ENCODE results near the gene SLAMF1.
"Not testable (repeated sequence)": the region's sequence is repeated elsewhere in the genome, so short reads cannot be mapped to it uniquely, and the experiment has no call there.

SLAMF1 gene

DNA sequence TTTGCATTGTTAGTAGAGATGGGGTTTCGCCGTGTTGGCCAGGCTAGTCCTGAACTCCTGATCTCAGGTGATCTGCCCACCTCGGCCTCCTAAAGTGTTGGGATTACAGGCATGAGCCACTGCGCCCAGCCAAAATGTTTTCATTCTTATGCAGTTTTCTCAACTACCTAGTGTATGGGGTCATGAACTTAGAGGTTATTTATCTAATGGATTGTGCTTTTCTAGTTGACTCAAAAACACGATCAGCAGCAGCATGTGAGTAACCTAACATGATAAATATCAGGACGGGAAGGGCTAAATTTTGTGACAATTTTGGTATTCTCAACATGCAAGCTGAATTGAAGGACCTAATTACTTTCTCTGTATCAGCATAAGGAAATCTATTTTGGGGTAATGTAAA, 58.4 kb downstream of the SLAMF1 start:
- DNase-seq, result no peak

GRCh38 chr1:160584784-160585183, 62.1 kb downstream of the SLAMF1 start:
- no peak for DNase-seq

- DNase-seq, result not testable (repeated sequence)
Observed at GRCh38 chr1:160582976-160583375, 63.9 kb downstream of the SLAMF1 start.

DNA sequence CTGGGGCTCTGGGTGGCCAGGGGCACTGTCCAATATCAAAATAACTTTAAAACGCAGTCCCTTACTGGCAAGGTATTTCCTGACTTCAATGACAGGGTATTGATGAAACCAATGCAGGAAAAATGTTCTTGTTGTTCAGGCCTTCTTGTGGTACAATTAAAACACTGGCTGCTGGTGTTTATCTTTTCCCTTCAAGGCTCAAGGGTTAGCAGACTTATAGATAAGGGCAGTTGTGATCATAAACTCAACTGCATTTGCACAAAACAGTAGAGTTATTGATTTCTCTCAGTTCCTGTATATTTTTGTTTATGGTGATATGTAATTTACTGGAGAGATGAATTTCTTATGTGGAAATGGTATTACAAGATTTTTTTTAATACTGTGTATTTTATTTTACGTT, 64.9 kb downstream of the SLAMF1 start:
- no peak for DNase-seq

DNA sequence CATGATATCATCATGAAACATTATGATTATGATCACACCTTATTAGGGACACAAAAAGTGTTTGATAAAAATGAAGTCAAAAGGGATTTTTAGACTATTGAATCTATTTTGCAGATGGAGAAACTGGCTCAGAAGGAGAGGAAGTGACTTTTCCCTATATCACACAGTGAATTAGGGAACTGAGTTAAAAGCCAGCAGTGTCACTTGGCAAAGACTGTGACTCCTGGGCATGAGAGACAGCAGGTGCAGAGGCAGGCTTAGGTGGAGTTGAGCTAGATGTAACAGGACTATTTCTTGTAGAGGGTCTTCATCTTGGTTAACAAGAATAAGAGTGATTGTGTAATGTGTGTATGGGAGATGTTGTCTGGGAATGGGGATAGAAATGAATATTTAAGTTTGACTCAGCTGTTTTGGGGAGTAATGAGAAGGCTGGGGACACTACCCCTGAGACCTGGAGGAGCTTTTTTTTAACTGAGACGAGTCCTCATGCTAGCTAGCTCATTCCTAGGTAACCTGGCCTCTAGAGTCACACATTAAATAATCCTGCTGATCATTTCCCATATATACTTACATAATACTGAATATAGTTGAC, 66.5 kb downstream of the SLAMF1 start:
- DNase-seq, result no peak

- DNase-seq, result no peak
Observed at GRCh38 chr1:160579216-160579701, 67.6 kb downstream of the SLAMF1 start, which contains the start of gene CD84. CD84 (minus strand) TSS chr1:160579496; CDS start chr1:160579437, 59 bp downstream.

- no peak for DNase-seq
Observed at GRCh38 chr1:160578525-160579191, 68.2 kb downstream of the SLAMF1 start.

DNA sequence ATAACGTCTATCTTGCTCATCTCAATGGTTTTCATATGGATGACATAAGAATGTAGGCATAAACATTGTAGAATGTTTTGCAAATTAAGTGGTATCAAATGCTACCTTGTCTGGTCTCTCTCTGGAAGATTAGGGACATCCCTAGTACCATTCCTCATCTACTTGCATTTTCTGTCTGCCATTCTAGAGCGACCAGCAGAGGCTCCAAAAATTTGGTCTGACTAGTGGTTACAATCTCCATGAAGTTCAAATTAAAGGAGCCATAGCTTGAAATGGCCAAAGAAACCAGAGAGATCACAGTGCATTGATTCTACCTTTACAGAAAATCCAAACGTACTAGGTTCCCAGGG, 68.7 kb downstream of the SLAMF1 start:
- no peak for DNase-seq

DNA sequence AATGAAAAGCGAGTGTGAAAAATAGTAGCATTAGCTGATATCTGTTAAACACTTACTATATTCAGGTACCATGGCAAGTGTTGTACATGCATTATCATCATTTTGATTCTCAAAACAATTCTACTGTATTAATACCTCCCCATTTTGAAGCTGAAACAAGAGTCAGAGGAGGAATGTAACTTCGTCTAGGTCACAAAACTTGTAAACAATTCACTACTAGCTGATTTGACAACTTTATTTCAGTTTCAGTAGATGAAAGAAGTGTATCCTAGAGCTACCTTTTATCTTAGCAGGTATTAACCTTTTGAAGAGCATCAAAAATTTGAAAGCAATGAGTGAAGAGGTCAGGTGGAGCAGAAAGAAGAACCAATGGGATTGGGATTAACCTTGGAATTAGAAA, 69.2 kb downstream of the SLAMF1 start:
- no peak for DNase-seq

DNA sequence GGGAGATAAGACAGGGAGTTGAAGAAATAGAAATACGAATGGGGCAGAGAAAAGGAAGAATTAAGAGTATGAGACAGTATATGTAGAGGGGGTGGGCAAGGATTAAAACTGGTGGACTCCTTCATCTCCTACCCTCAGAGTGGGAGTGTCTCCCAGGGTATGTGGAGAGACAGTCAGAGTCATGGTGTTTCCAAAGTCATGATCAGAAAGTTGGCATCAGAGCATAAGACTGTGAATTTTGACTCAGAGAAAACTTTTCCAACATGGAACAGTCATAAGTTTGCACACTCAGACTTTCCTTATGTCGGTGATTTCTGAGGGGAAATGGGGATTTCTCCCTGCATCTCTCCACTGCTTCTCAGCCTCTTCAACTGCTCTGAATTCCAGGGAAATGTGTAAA, 70.0 kb downstream of the SLAMF1 start:
- no peak for DNase-seq

- DNase-seq, result no peak
Observed at GRCh38 chr1:160576390-160576789, 70.5 kb downstream of the SLAMF1 start.

GRCh38 chr1:160575112-160575664, 71.7 kb downstream of the SLAMF1 start:
- DNase-seq, result no peak

- no peak for DNase-seq
Observed at GRCh38 chr1:160570840-160571239, 76.0 kb downstream of the SLAMF1 start.

GRCh38 chr1:160569806-160570205, 77.0 kb downstream of the SLAMF1 start:
- no peak for DNase-seq

DNA sequence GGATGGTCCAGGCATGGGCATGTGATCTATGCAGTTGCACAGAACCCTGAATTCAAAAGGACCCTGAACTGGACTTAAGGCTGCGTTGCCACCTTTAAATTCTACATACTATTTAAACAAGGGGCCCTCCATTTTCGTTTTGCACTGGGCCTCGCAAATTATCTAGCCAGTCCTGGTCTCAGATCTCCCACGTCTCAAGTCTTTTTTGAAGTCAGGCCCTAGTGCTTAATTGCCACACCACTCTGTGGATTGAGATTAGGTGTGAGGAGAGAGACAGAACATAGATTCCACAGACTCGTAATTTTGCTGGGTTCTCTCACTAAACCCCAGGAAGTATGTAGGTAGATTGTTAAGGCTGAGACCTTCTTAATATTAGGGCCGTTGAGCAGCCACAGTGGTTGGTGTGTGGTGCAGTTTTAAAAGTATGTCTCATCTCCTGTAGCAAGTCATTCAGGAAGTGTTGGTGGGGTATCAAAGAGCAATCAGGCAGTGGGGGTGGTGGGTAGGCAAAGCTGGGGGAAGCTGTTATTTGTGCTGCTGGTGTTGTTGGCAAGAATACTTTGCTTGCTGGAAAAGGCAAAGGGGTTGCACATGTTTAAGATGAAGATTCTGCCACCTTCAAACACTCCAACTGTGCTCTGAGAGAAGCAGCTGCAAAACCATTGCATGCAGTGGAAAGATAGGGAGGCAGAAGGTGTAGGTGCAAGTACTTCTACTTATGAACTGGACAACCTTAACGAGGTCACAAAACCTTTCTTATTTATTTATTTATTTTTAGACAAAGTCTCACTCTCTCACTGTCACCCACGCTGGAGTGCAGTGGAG, 78.8 kb downstream of the SLAMF1 start:
- no peak for DNase-seq

DNA sequence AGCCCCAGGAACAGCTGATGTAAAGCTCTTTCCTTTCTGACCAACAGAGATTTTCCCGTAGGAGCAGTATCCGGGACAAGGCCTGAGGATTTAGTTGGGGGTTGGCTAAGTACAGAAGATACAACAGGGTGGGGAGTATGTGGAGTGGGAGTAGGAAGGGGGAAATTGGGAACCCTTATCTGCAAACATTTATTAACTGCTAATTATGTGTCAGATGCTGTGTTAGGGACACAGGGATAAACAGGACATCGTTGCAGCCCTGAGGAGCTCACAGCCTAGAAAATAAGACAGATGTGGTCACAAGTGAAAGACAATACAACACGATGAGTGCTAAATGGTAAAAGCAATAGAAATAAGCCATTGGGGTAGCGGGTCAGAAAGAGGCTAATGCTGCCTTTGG, 79.5 kb downstream of the SLAMF1 start:
- no peak for DNase-seq

DNA sequence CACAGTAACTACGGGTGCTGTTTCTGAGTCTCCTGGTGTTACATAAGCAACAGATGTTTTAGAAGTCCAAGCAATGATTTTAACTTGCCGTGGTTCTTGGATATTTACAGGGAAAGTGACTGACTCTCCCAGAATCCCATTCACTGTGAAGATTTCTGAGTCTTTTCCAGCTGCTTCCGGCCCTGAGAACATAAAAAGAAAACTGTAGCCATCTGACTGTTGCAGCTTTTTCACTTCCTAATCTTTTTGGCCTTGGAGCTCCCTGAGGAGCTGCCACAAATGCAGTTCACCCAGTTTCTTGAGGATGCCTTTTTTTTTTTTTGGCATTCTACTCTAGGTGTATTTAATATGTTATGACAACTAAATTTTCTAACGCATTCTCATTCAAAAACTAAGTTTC, 81.3 kb downstream of the SLAMF1 start:
- DNase-seq, result no peak

GRCh38 chr1:160563230-160563629, 83.6 kb downstream of the SLAMF1 start:
- not testable (repeated sequence) for DNase-seq

DNA sequence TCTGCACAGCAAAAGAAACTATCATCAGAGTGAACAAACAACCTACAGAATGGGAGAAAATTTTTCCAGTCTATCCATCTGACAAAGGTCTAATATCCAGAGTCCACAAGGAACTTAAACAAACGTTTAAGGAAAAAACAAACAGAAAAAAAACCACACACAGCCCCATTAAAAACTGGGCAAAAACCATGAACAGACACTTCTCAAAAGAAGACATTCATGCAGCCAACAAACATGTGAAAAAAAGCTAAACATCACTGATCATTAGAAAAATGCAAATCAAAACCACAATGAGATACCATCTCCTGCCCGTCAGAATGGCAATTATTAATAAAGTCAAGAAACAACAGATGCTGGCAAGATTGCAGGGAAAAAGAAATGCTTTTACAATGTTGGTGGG, 84.1 kb downstream of the SLAMF1 start:
- DNase-seq, result not testable (repeated sequence)

- DNase-seq, result no peak
Observed at GRCh38 chr1:160560806-160561205, 86.0 kb downstream of the SLAMF1 start.

DNA sequence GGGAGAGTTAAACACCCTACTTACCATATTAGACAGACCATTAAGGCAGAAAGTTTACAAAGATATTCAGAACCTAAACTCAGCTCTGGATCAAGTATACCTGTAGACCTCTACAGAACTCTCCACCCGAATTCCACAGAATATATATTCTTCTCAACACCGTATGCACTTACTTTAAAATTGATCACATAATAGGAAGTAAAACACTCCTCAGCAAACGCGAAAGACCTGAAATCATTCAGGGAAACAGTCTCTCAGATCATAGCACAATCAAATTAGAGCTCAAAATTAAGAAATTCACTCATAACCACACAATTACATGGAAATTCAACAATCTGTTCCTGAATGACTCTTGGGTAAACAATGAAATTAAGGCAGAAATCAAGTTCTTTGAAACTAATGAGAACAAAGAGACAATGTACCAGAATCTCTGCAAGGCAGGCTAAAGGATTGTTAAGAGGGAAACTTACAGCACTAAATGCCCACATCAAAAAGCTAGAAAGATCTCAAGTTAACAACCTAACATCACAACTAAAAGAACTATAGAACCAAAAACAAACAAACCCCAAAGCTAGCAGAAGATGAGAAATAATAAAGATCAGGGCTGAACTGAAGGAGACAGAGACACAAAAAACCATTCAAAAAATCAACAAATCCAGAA, 86.7 kb downstream of the SLAMF1 start:
- no peak for DNase-seq

DNA sequence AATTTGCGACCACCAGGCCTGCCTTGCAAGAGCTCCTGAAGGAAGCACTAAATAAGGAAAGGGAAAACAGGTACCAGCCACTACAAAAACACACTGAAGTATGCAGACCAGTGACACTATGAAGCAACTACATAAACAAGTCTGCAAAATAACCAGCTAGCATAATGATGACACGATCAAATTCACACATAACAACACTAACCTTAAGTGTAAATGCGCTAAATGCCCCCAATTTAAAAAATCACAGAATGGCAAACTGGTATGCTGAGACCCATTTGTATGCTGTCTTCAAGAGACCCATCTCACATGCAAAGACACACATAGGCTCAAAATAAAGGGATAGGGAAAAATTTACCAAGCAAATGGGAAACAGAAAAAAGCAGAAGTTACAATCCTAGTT, 87.4 kb downstream of the SLAMF1 start:
- not testable (repeated sequence) for DNase-seq
